HepG2 (cell line): ENCODE results near the gene ITCH. TPM values are rescaled to one million over a fixed set of nuclear protein-coding genes. Genes with fewer than 3 reads are reported as not detected.

Source experiments
- IKZF1 ChIP-seq: fragments of 450-650 bp; IDR thresholded peaks from 2 replicates; pipeline ENCODE4 v1.7.1; 2016
- KLF12 ChIP-seq: sonication (generic); formaldehyde crosslinking; IDR thresholded peaks from 2 replicates; pipeline ENCODE4 v1.4.0; 2020; ENCODE audit warnings: missing genetic modification reagents, borderline replicate concordance
- MTA3 ChIP-seq: sonication (generic); formaldehyde crosslinking; IDR thresholded peaks from 2 replicates; pipeline ENCODE4 v1.4.0; 2020; ENCODE audit warnings: missing genetic modification reagents
- NCOA1 ChIP-seq: sonication (generic); formaldehyde crosslinking; IDR thresholded peaks from 2 replicates; pipeline ENCODE4 v1.9.0; 2021; ENCODE audit warnings: missing genetic modification reagents
- RFX5 ChIP-seq: IDR thresholded peaks from 2 replicates; pipeline ENCODE4 v1.6.1; 2011; ENCODE audit warnings: low read depth, low read length, improper control_type of control experiment
- SAP130 ChIP-seq: IDR thresholded peaks from 2 replicates; pipeline ENCODE4 v1.6.1; 2016; ENCODE audit warnings: low read depth
- TBL1XR1 ChIP-seq: fragments of 150-350 bp; IDR thresholded peaks from 2 replicates; pipeline ENCODE4 v1.6.1; 2014; ENCODE audit warnings: borderline replicate concordance, low read length; ENCODE audit not compliant: partially characterized antibody
- TGIF2 ChIP-seq: IDR thresholded peaks from 2 replicates; pipeline ENCODE4 v1.6.1; 2016; ENCODE audit warnings: control low read depth, missing compliant biosample characterization
- ZNF101 ChIP-seq: sonication (generic); formaldehyde crosslinking; IDR thresholded peaks from 2 replicates; pipeline ENCODE4 v1.4.0; 2020; ENCODE audit warnings: mild to moderate bottlenecking, low read depth, missing genetic modification reagents, borderline replicate concordance
- ZNF282 ChIP-seq: fragments of 450-650 bp; IDR thresholded peaks from 2 replicates; pipeline ENCODE4 v1.6.1; 2018; ENCODE audit not compliant: partially characterized antibody
- ZNF329 ChIP-seq: sonication (generic); formaldehyde crosslinking; IDR thresholded peaks from 2 replicates; pipeline ENCODE4 v1.9.0; 2021; ENCODE audit warnings: low read depth, mild to moderate bottlenecking, missing genetic modification reagents
- ZNF367 ChIP-seq: sonication (generic); formaldehyde crosslinking; IDR thresholded peaks from 2 replicates; pipeline ENCODE4 v1.4.0; 2020; ENCODE audit warnings: missing genetic modification reagents, borderline replicate concordance
- ZNF530 ChIP-seq: sonication (generic); formaldehyde crosslinking; IDR thresholded peaks from 2 replicates; pipeline ENCODE4 v1.5.0; 2020; ENCODE audit warnings: low read depth, mild to moderate bottlenecking, missing genetic modification reagents
- ZNF772 ChIP-seq: sonication (generic); formaldehyde crosslinking; IDR thresholded peaks from 2 replicates; pipeline ENCODE4 v1.5.0; 2020; ENCODE audit warnings: mild to moderate bottlenecking, missing genetic modification reagents
- ZSCAN20 ChIP-seq: sonication (generic); formaldehyde crosslinking; IDR thresholded peaks from 2 replicates; pipeline ENCODE4 v1.4.0; 2020; ENCODE audit warnings: missing genetic modification reagents, mild to moderate bottlenecking, borderline replicate concordance
- polyA plus RNA-seq, 8 experiments: library from polyadenylated mRNA; depleted of rRNA in 3 of 8; stranded (reverse) in 7 of 8; unstranded in 1 of 8; fragments of >200 nt; fragmentation: Illumina TruSeq in 4 of 8; extraction: Trizol in 4 of 8; gene quantifications; 2 replicates each; pipeline versions ENCODE4 v1.2.1 to v1.2.3, GENCODE V29; 2011 to 2016; ENCODE audit warnings: low read depth in 4 of 8, missing spikeins in 1 of 8, mixed read lengths in 1 of 8; ENCODE audit not compliant: insufficient read depth in 1 of 8
- total RNA-seq, 5 experiments: library from RNA; depleted of rRNA; stranded (reverse); fragments of >200 nt; fragmentation: Illumina TruSeq; extraction: Trizol; gene quantifications; 2 replicates each; pipeline ENCODE4 v1.2.3, GENCODE V29; 2016; ENCODE audit warnings: low read depth in 1 of 5
- TF ChIP-seq, protein P1 (sequence below): sonication (generic); formaldehyde crosslinking; IDR thresholded peaks from 2 replicates; pipeline ENCODE4 v1.4.0; 2020; ENCODE audit warnings: missing genetic modification reagents
- TF ChIP-seq, protein P2 (sequence below): sonication (generic); formaldehyde crosslinking; IDR thresholded peaks from 2 replicates; pipeline ENCODE4 v1.4.0; 2020; ENCODE audit warnings: mild to moderate bottlenecking, missing genetic modification reagents
- TF ChIP-seq, protein P3 (sequence below): sonication (generic); formaldehyde crosslinking; conservative IDR thresholded peaks from 2 replicates; pipeline ENCODE4 v1.4.0; 2020; ENCODE audit warnings: missing genetic modification reagents
- TF ChIP-seq, protein P4 (sequence below): sonication (generic); formaldehyde crosslinking; IDR thresholded peaks from 2 replicates; pipeline ENCODE4 v1.8.0; 2022; ENCODE audit warnings: mild to moderate bottlenecking, missing genetic modification reagents; ENCODE audit not compliant: insufficient replicate concordance

The ITCH gene
- total and polyA plus RNA-seq, 2 of the 13 experiments (the other 11 are each of a cell fraction or from before 2014, with no cell fraction given), result 20.5 to 112 TPM

DNA sequence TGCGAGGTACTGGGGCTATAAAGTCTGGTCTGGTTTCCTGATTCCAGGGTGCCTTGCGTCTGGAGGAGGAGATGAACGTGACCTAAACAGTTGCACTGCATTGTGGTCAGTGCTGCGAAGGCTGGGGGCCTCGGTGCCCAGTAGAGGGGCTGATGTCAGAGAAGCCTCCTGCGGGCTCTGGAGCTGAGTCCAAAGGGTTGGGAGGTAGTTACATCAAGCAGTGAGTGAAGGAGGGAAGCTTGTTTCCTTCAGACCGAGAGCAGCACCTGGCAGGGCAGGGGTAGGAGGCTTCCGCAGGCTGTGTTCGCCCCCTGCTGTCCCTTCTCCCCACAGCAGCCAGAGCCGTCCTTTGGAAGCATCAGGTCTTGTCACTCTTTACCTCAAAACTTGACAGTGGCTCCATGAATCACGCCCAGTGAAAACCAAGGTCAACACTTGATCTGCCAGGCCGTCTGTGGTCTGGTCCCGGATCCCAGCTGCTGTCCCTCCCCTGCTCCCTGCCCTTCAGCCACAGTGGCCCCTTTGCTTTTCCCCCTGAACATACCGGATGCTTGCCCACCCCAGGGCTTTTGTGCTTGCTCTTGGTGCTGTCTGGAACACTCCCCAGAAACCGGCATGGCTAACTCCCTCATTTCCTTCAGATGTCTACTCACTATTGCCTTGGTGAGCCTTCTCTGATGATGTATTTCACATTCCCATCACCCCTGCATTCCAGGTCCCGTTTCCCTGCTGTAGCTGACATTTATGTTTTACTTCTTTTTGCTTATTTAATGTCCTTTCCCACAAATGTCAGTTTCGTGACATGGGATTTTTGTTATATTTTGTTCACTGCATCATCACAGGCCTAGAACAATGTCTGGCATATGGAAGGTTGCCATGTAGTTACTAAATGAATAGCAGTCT, 160.1 kb downstream of the ITCH start (continued):
- TF ChIP-seq, protein P1, sequence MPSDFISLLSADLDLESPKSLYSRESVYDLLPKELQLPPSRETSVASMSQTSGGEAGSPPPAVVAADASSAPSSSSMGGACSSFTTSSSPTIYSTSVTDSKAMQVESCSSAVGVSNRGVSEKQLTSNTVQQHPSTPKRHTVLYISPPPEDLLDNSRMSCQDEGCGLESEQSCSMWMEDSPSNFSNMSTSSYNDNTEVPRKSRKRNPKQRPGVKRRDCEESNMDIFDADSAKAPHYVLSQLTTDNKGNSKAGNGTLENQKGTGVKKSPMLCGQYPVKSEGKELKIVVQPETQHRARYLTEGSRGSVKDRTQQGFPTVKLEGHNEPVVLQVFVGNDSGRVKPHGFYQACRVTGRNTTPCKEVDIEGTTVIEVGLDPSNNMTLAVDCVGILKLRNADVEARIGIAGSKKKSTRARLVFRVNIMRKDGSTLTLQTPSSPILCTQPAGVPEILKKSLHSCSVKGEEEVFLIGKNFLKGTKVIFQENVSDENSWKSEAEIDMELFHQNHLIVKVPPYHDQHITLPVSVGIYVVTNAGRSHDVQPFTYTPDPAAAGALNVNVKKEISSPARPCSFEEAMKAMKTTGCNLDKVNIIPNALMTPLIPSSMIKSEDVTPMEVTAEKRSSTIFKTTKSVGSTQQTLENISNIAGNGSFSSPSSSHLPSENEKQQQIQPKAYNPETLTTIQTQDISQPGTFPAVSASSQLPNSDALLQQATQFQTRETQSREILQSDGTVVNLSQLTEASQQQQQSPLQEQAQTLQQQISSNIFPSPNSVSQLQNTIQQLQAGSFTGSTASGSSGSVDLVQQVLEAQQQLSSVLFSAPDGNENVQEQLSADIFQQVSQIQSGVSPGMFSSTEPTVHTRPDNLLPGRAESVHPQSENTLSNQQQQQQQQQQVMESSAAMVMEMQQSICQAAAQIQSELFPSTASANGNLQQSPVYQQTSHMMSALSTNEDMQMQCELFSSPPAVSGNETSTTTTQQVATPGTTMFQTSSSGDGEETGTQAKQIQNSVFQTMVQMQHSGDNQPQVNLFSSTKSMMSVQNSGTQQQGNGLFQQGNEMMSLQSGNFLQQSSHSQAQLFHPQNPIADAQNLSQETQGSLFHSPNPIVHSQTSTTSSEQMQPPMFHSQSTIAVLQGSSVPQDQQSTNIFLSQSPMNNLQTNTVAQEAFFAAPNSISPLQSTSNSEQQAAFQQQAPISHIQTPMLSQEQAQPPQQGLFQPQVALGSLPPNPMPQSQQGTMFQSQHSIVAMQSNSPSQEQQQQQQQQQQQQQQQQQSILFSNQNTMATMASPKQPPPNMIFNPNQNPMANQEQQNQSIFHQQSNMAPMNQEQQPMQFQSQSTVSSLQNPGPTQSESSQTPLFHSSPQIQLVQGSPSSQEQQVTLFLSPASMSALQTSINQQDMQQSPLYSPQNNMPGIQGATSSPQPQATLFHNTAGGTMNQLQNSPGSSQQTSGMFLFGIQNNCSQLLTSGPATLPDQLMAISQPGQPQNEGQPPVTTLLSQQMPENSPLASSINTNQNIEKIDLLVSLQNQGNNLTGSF (CRISPR knock-in tag), result no peak
- TF ChIP-seq ZNF367 (CRISPR knock-in tag) (no peak), RFX5 (no peak), MTA3 (CRISPR knock-in tag) (no peak), ZNF530 (CRISPR knock-in tag) (no peak), ZNF282 (no peak), TGIF2 (no peak), TBL1XR1 (peak; percentile 20), NCOA1 (CRISPR knock-in tag) (no peak), ZNF329 (CRISPR knock-in tag) (no peak), ZNF772 (no peak), ZSCAN20 (CRISPR knock-in tag) (no peak), KLF12 (CRISPR knock-in tag) (no peak), IKZF1 (no peak), ZNF101 (no peak), SAP130 (peak; percentile 83)
- TF ChIP-seq, protein P2, sequence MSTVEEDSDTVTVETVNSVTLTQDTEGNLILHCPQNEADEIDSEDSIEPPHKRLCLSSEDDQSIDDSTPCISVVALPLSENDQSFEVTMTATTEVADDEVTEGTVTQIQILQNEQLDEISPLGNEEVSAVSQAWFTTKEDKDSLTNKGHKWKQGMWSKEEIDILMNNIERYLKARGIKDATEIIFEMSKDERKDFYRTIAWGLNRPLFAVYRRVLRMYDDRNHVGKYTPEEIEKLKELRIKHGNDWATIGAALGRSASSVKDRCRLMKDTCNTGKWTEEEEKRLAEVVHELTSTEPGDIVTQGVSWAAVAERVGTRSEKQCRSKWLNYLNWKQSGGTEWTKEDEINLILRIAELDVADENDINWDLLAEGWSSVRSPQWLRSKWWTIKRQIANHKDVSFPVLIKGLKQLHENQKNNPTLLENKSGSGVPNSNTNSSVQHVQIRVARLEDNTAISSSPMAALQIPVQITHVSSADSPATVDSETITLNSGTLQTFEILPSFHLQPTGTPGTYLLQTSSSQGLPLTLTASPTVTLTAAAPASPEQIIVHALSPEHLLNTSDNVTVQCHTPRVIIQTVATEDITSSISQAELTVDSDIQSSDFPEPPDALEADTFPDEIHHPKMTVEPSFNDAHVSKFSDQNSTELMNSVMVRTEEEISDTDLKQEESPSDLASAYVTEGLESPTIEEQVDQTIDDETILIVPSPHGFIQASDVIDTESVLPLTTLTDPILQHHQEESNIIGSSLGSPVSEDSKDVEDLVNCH (CRISPR knock-in tag), result no peak
- TF ChIP-seq, protein P3, sequence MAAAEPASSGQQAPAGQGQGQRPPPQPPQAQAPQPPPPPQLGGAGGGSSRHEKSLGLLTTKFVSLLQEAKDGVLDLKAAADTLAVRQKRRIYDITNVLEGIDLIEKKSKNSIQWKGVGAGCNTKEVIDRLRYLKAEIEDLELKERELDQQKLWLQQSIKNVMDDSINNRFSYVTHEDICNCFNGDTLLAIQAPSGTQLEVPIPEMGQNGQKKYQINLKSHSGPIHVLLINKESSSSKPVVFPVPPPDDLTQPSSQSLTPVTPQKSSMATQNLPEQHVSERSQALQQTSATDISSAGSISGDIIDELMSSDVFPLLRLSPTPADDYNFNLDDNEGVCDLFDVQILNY (CRISPR knock-in tag), result 0 out of 2 replicates have a peak, but pooled peaks have one; percentile 46
- TF ChIP-seq, protein P4, sequence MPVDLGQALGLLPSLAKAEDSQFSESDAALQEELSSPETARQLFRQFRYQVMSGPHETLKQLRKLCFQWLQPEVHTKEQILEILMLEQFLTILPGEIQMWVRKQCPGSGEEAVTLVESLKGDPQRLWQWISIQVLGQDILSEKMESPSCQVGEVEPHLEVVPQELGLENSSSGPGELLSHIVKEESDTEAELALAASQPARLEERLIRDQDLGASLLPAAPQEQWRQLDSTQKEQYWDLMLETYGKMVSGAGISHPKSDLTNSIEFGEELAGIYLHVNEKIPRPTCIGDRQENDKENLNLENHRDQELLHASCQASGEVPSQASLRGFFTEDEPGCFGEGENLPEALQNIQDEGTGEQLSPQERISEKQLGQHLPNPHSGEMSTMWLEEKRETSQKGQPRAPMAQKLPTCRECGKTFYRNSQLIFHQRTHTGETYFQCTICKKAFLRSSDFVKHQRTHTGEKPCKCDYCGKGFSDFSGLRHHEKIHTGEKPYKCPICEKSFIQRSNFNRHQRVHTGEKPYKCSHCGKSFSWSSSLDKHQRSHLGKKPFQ (CRISPR knock-in tag), result no peak
